ENCODE measurements around the gene APOBEC3A.

APOBEC3A gene

DNA sequence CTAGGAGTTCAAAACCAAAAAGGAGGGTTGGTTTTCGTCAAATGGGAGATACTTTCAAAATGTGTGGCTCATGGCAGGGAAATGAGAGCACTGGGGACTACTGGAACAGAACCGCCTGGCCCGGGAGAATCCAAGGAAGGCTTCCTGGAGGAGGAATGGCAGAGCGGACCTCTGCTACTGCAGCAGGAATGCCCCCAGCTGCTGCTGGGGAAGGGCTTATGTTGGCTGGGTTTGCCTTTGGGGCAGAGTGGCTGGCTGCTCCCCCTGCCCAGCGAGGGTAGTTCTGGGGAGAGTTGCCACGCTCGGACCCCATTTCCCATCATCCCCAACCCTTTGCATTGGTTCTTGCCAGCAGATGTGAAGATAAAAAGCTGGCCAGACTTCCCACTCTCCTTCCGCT, 10.6 kb upstream of the APOBEC3A start:
- DNase-seq (ENCODE audit: low spot score in 2 of 2) (no peak), ATAC-seq (replicated peaks; ENCODE audit: extremely low read depth, poor library complexity, severe bottlenecking) (no peak)
- Mint-ChIP-seq H3K27ac (ENCODE audit: low read depth) (no peak overlapping the region), H3K4me3 (no peak overlapping the region), H3K4me1 (peaks cover 11% of the 10 kb centered on the region), H3K9me3 (no peaks in the 10 kb centered on the region), H3K36me3 (ENCODE audit: insufficient read depth) (peaks cover 2% of the 10 kb centered on the region), H3K27me3 (peaks cover 77% of the 10 kb centered on the region)

DNA sequence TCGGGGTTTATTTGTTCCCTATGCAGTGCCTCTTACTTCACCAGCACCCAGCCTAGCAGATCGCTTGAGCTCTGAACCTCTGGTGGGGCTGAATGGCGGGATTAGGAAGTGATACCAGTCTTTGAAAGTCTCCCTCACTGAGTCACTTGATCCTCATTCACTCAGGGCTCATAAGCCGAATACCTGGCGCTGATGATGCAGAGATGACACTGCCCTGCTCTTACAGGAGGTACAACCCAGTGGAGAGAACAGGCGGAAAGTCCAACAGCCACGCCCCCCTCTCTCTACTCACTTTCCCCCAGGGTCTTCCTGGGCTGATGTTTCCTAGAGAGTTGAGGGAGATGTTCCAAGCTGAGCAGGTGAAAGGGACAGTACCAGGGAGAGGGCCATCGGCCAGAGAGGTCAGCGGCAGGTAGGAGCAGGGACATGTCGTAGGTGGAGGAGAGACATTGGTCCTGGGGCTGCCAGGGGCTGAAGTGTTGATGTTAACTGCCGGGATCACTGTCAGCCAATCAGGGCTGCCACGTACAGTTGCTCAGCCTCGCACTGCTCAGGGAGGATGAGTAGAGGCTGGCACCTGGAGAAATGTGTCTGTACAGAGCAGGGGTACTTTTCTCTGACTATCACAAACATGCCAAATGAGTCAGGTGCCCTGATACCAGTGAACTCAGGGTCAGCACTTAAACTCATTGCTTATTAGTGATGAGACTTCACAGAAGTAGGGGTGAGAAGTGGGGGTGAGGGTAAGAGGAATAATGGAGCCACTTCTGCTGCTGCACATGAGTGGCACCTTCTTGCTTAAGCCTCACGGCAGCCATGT, 9.9 kb upstream of the APOBEC3A start:
- Mint-ChIP-seq H3K9me3 (no peaks in the 10 kb centered on the region), H3K27ac (ENCODE audit: low read depth) (no peak overlapping the region), H3K36me3 (ENCODE audit: insufficient read depth) (peaks cover 2% of the 10 kb centered on the region), H3K4me1 (peaks cover 5% of the 10 kb centered on the region), H3K4me3 (no peak overlapping the region), H3K27me3 (peaks cover 69% of the 10 kb centered on the region)
- no peak for ATAC-seq (replicated peaks; ENCODE audit: extremely low read depth, poor library complexity, severe bottlenecking)
- DNase-seq (ENCODE audit: low spot score in 2 of 2) = no peak

DNA sequence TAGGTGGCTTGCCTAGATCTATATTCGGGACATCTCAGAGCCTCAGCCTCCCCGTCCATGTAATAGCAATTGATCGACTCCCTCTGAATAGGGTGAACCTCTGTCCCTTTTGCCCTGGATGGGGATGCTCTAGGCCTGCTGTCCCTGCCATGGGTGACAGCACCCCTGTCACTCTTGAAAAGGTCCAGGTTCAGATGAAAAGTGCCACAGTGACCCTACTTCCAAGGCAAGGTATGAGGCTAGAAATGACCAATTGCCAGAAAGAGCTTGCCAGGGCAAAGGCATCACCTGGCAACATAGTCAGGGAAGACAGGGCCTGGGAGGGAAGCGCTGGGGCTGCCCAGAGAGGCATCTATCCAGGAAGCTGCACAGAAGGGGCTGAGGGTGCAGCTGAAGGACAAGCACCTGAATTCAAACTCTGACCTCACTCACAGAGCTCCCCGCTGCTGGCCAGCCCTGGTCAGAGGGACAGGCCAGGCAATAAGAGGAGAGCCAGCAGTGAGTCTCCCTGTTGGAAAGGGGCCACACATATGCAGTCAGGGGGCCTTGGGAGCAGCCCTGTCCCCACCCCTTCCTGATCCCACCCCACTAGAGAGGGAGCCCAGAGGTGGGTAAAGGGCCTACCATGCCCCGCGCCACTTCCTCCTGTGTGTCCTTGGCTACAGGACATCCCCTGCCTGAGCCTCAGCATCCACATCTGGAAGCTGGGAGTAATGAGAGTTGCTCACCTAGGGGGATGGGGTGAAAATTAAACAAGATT, 9.0 kb upstream of the APOBEC3A start:
- Mint-ChIP-seq H3K4me3 (no peak overlapping the region), H3K9me3 (no peaks in the 10 kb centered on the region), H3K27ac (ENCODE audit: low read depth) (no peak overlapping the region), H3K27me3 (peaks cover 61% of the 10 kb centered on the region), H3K36me3 (ENCODE audit: insufficient read depth) (peaks cover 2% of the 10 kb centered on the region), H3K4me1 (peaks cover 3% of the 10 kb centered on the region)
- DNase-seq (ENCODE audit: low spot score in 2 of 2) (no peak), ATAC-seq (replicated peaks; ENCODE audit: extremely low read depth, poor library complexity, severe bottlenecking) (no peak)

DNA sequence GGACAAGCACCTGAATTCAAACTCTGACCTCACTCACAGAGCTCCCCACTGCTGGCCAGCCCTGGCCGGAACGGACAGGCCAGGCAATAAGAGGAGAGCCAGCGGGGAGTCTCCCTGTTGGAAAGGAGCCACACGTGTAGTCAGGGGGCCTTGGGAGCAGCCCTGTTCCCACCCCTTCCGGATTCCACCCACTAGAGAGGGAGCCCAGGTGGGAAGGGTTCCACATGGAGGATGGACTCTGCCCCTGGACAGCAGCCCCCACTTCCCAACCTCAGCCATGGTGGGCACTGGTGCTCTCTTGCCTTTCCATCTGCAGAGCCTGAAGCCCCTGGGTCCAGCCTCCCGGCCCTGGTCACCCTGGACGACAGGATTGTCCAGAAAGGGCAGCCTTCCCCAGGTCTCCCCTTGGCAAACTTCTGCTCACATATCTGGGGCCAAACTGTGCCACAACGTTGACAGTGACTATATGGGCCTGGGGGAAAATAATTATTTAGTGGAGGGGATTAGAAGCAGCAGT, 7.5 kb upstream of the APOBEC3A start:
- Mint-ChIP-seq H3K27me3 (peaks cover 45% of the 10 kb centered on the region), H3K4me3 (no peak overlapping the region), H3K27ac (ENCODE audit: low read depth) (no peak overlapping the region), H3K4me1 (no peaks in the 10 kb centered on the region), H3K9me3 (no peaks in the 10 kb centered on the region), H3K36me3 (ENCODE audit: insufficient read depth) (peaks cover 2% of the 10 kb centered on the region)
- DNase-seq (ENCODE audit: low spot score in 2 of 2) (no peak), ATAC-seq (replicated peaks; ENCODE audit: extremely low read depth, poor library complexity, severe bottlenecking) (no peak)

DNA sequence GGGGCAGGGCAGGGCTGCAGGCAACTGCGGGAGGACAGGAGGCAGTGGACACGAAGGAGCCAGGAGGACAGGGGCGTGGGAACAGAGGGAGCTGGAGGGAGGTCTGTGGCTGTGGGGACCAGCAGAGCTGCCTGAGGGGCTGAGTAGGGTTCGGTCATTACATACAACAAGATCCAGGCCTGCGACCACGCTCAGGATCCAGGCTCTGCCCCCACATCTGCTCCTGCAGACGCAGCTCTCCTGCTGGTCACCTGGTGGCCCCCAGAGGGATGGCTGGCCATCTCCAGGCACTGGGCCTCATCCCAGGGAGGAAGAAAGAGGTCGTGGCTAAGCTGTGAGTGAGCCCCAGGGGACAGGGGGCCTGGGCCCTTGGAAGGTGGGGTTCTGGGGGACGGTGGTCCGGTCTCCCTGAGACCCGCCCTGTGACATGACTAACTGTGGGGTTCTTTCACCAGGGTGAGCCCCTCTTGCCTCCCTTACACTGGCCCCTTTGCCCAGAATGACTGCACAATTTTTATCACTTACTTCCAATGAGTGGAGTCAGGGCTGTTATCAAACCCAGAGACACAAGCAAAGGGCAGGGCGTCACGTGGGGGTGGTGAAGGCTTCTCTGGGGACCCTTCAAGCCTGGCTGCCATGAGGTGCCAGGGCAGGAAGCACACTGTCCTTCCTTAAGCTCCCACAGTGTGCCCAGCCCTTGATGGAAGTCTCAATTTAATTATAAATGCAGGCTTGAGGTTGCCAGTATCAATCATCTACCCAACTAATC, 6.7 kb upstream of the APOBEC3A start:
- ATAC-seq (replicated peaks; ENCODE audit: extremely low read depth, poor library complexity, severe bottlenecking) = no peak
- no peaks in the 10 kb centered on the region for H3K4me1 Mint-ChIP-seq
- no peaks in the 10 kb centered on the region for H3K9me3 Mint-ChIP-seq
- H3K27me3 Mint-ChIP-seq = peaks cover 39% of the 10 kb centered on the region
- H3K4me3 Mint-ChIP-seq = no peak overlapping the region
- DNase-seq (ENCODE audit: low spot score in 2 of 2) = no peak
- peaks cover 4% of the 10 kb centered on the region for H3K36me3 Mint-ChIP-seq (ENCODE audit: insufficient read depth)
- no peak overlapping the region for H3K27ac Mint-ChIP-seq (ENCODE audit: low read depth)

DNA sequence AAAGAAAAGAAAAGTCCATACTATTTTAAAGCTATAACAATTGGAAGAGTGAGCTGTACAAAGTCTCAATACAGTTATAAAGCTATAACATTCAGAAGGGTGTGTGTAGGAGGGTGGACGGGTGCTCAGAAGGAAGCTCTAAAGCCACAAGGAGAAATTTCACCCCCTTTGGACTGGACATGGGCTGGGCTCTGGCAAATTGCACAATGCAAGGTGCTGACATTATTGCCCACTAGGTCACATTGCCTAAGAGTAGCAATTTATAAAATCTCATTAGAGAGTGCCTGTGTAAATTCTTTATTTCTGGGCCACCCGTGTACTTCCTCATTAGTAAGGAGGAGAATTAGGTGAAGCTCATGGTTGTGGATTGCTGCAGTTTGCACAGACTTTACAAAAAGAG, 5.7 kb upstream of the APOBEC3A start:
- Mint-ChIP-seq H3K4me3 (no peak overlapping the region), H3K4me1 (no peaks in the 10 kb centered on the region), H3K9me3 (no peaks in the 10 kb centered on the region), H3K27ac (ENCODE audit: low read depth) (no peak overlapping the region), H3K36me3 (ENCODE audit: insufficient read depth) (peaks cover 4% of the 10 kb centered on the region), H3K27me3 (peaks cover 29% of the 10 kb centered on the region)
- no peak for DNase-seq (ENCODE audit: low spot score in 2 of 2)
- no peak for ATAC-seq (replicated peaks; ENCODE audit: extremely low read depth, poor library complexity, severe bottlenecking)

DNA sequence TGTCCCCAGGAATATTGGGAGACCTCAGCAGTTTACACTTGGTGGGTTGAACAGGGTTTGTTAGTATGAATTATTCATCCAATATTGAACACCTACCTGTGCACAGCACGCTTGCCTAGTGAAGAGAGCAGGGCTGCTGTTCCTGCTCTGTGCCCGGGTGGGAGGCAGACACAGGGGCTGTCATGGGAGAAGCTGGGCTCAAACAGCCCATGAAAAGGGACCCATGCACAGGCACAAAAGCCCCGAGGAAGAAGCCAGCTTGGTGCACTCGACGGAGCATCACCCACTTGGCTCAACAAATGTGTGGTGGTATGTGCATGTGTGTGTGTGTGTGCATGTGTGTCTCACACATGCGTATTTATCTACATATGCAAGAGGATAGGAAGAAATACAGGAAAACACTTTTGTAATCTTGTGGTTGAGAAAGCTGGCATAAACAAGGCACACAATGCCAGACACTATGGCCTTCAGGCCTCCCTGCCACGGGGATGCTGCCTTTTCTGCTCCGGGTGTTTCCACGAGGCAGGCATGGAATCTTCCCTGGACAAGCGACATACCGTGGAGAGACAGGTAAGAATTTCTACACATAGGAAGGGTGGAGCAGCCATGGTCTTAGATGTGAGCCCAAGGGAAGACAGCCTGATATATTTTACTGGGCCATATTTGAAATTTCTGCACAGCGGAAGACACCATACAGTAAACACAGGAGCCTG, 5.0 kb upstream of the APOBEC3A start:
- Mint-ChIP-seq H3K36me3 (ENCODE audit: insufficient read depth) (peaks cover 4% of the 10 kb centered on the region), H3K27me3 (peaks cover 22% of the 10 kb centered on the region), H3K4me3 (no peak overlapping the region), H3K27ac (ENCODE audit: low read depth) (no peak overlapping the region), H3K9me3 (no peaks in the 10 kb centered on the region), H3K4me1 (no peaks in the 10 kb centered on the region)
- DNase-seq (ENCODE audit: low spot score in 2 of 2) (no peak), ATAC-seq (replicated peaks; ENCODE audit: extremely low read depth, poor library complexity, severe bottlenecking) (no peak)

DNA sequence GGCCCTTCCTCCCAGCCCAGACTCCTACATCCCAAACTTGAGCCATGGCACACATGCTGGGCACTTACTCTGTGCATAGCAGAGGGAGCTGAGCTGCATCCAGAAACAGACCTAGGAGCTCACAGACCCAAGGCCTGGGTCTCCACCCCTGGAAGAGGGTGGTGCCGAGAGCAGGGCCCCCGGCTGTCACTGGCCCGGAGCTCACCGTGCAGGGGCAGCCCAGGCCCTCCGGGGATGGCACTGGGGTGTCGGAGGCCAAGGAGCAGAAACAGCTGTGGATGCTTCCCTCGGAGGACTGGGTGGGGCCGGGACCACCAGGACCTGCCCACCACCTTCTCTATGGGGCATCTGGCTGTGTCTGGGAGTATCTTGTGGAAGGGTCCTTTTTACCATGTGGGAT, 4.3 kb upstream of the APOBEC3A start:
- Mint-ChIP-seq H3K36me3 (ENCODE audit: insufficient read depth) (peaks cover 4% of the 10 kb centered on the region), H3K9me3 (no peaks in the 10 kb centered on the region), H3K4me1 (no peaks in the 10 kb centered on the region), H3K27me3 (peaks cover 15% of the 10 kb centered on the region), H3K4me3 (no peak overlapping the region), H3K27ac (ENCODE audit: low read depth) (no peak overlapping the region)
- no peak for ATAC-seq (replicated peaks; ENCODE audit: extremely low read depth, poor library complexity, severe bottlenecking)
- no peak for DNase-seq (ENCODE audit: low spot score in 2 of 2)

DNA sequence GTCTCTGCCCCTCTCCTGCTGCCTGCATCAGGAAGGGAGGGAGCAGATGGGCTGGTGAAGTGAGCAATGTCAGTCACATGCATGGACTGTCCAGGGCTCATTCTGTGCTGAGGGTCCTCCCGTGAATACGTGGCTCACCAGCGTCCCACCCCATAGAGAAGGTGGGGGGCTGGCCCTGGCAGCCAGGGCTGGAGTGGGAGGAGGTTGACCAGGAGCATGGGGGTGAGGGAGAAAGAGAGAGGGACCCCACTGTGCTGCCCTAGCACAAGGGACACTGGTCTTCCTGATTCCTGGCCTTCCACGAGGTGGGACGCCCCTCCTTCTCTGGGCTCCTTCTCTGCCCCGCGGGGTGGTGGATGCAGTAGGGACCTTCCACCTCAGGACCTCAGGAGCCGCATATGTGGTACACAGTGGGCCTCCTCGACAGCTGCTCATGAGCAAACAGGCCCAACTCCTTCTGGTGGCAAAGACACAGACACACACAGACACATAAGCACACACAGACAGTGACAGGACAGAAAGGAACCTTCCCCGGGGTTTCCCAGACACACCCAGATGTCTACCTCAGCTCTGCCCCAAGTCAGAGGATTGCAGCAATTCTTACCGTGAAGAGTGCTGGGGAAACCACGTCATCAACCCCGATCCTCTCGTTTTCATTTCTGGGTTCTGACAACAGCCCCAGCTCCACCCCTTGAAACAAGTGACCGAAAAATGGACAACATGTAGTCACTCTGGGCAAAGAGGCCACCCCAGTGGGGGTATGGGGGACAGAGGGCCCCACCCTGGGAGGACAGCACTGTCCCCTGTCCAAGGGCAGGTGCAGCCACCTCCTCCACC, 3.6 kb upstream of the APOBEC3A start:
- Mint-ChIP-seq H3K27ac (ENCODE audit: low read depth) (no peak overlapping the region), H3K9me3 (no peaks in the 10 kb centered on the region), H3K4me1 (no peaks in the 10 kb centered on the region), H3K36me3 (ENCODE audit: insufficient read depth) (peaks cover 4% of the 10 kb centered on the region), H3K4me3 (no peak overlapping the region), H3K27me3 (peaks cover 9% of the 10 kb centered on the region)
- no peak for DNase-seq (ENCODE audit: low spot score in 2 of 2)
- ATAC-seq (replicated peaks; ENCODE audit: extremely low read depth, poor library complexity, severe bottlenecking) = peak; percentile 83

DNA sequence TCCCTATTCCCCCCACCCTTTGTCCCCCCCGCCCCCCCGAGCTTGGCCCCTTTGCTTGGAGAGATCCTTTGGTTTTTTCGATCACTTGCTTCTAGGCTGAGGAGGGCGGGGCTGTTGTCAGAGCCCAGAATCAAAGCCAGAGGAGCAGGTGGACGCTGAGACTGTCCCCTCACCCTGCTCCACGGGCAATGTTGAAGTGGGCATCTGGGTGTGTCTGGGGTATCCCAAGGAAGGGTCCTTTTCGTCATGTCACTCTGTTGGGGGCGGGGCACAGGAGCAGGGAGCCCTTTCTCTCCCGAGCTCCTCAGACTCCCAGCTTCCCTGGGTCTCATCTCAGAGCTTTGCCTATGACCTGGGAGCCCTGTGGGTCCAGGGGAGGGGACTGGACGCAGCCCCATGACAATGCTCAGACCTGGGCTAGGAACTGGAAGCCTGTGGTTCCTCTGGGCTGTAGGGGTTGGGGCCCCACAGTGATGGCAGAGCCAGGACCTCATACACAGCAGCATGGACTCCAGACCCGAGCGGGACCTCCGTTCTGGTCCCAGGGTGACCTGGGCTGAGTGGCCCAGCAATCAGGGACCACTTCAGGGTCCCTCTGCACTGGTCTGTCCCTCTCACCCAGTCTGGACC, 2.9 kb upstream of the APOBEC3A start:
- Mint-ChIP-seq H3K36me3 (ENCODE audit: insufficient read depth) (peaks cover 4% of the 10 kb centered on the region), H3K27ac (ENCODE audit: low read depth) (no peak overlapping the region), H3K9me3 (no peaks in the 10 kb centered on the region), H3K4me3 (no peak overlapping the region), H3K27me3 (peaks cover 9% of the 10 kb centered on the region), H3K4me1 (no peaks in the 10 kb centered on the region)
- no peak for ATAC-seq (replicated peaks; ENCODE audit: extremely low read depth, poor library complexity, severe bottlenecking)
- no peak for DNase-seq (ENCODE audit: low spot score in 2 of 2)

DNA sequence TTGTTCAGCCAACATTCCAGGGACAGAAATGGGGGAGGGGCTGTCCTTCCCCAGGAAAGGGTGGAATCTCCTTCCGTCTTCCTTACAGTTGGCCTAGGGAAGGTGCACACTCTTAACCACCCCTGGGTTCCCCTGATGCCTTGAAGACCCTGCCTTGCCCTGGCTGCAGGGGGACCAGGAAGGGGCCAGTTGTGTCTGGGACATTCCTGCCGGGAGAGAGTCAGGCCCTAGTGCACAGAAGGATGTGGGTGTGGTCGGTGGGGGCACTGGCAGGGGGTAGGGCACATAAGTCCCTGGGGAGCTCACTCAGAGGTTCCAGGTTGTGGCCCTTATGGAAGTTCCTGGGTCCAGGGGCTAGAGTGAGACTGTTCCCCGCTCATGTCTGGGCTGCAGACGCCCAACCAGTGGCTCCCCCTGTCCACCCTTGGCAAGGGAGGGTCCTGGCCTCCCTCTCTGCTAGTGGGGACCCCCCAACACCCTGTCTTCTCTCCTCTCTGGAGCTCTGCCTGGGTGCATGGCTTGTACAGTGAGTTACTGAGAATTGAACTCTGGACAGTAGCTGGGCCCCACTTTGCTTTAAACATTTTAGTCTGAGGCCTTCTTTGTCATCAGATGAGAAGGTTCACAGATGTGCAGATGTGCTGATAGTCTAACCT, 2.0 kb upstream of the APOBEC3A start:
- no peaks in the 10 kb centered on the region for H3K4me1 Mint-ChIP-seq
- peaks cover 9% of the 10 kb centered on the region for H3K27me3 Mint-ChIP-seq
- H3K4me3 Mint-ChIP-seq = no peak overlapping the region
- H3K9me3 Mint-ChIP-seq = no peaks in the 10 kb centered on the region
- peaks cover 3% of the 10 kb centered on the region for H3K36me3 Mint-ChIP-seq (ENCODE audit: insufficient read depth)
- no peak for DNase-seq (ENCODE audit: low spot score in 2 of 2)
- no peak overlapping the region for H3K27ac Mint-ChIP-seq (ENCODE audit: low read depth)
- ATAC-seq (replicated peaks; ENCODE audit: extremely low read depth, poor library complexity, severe bottlenecking) = no peak
